Peyer's patch (tissue), 4 donors: ENCODE measurements around the gene C19orf12.

ENCODE experiments used
- CTCF ChIP-seq, 6 experiments: fragments of 450-650 bp in 4 of 6; fragments of 200-600 bp in 2 of 6; sonication (generic) in 1 of 6; IDR thresholded peaks; one replicate each; pipeline ENCODE4 v1.5.1; 2017 to 2019; ENCODE audit warnings: antibody characterized with exemption in 6 of 6, mild to moderate bottlenecking in 3 of 6, moderate library complexity in 1 of 6
- POLR2A ChIP-seq, 2 donors: fragments of 450-650 bp; IDR thresholded peaks; one replicate each; pipeline ENCODE4 v1.5.1; 2017; ENCODE audit warnings: antibody characterized with exemption in 2 of 2, mild to moderate bottlenecking in 2 of 2, moderate library complexity in 2 of 2

DNA sequence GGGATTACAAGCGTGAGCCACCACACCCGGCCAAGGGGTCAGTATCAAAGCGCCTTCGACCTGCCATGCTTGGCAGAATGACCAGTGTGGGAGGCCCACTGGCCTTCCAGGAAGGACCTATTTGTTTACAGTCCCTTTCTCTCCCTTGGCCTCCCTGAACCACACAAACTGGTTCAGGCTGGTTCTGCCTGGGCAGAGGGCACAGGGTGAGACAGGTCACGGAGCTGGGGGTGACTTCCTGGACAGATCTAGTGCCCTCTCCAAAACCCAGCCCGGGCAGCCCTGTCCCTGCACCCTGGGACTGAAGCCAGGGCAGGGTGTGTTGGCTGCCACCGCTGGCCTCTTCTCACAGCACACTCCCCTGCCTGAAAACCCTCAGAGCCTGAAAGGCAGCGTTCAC, 38.5 kb downstream of the C19orf12 start:
- TF ChIP-seq CTCF (IDR thresholded peaks at IDR 0.05): no peak
- TF ChIP-seq POLR2A (IDR thresholded peaks at IDR 0.05): no peak
